GM12878 (cell line): ENCODE results near the gene DMWD. TPM values are rescaled to one million over a fixed set of nuclear protein-coding genes. Genes with fewer than 3 reads are reported as not detected.

Experiments
- ATF3 ChIP-seq: IDR thresholded peaks from 2 replicates; pipeline ENCODE4 v1.6.1; 2011; ENCODE audit warnings: low read depth, mild to moderate bottlenecking, low read length, moderate library complexity, borderline replicate concordance; ENCODE audit errors: extremely low read depth
- BRCA1 ChIP-seq: IDR thresholded peaks from 2 replicates; pipeline ENCODE4 v1.6.1; 2011; ENCODE audit warnings: low read depth, low read length, improper control_type of control experiment
- CREM ChIP-seq: IDR thresholded peaks from 2 replicates; pipeline ENCODE4 v1.6.1; 2014; ENCODE audit warnings: antibody characterized with exemption, low read depth
- EED ChIP-seq: sonication (generic); IDR thresholded peaks from 2 replicates; pipeline ENCODE4 v1.6.1; 2016; ENCODE audit warnings: antibody characterized with exemption, low read depth
- EP300 ChIP-seq, 2 experiments: fragments of 150-350 bp in 1 of 2; IDR thresholded peaks; 2 replicates each; pipeline ENCODE4 v1.6.1; 2011 to 2012; ENCODE audit warnings: low read depth in 2 of 2, low read length in 2 of 2, borderline replicate concordance in 1 of 2, improper control_type of control experiment in 1 of 2, inconsistent platforms in 1 of 2; ENCODE audit not compliant: control insufficient read depth in 1 of 2
- ETV6 ChIP-seq, 2 experiments: fragments of 450-650 bp in 1 of 2; IDR thresholded peaks in 1 of 2; conservative IDR thresholded peaks in 1 of 2; 2 replicates each; pipeline ENCODE4 v1.6.1; 2014; ENCODE audit warnings: antibody characterized with exemption in 1 of 2, borderline replicate concordance in 1 of 2, low read depth in 1 of 2, mild to moderate bottlenecking in 1 of 2, moderate library complexity in 1 of 2
- FOXM1 ChIP-seq: IDR thresholded peaks from 2 replicates; pipeline ENCODE4 v1.6.1; 2012; ENCODE audit warnings: low read depth, mild to moderate bottlenecking, inconsistent platforms, low read length, moderate library complexity
- LARP7 ChIP-seq: fragments of 450-650 bp; IDR thresholded peaks from 2 replicates; pipeline ENCODE4 v1.6.1; 2017; ENCODE audit warnings: mild to moderate bottlenecking
- MEF2B ChIP-seq: fragments of 450-650 bp; IDR thresholded peaks from 2 replicates; pipeline ENCODE4 v1.6.1; 2018; ENCODE audit warnings: mild to moderate bottlenecking, moderate library complexity; ENCODE audit not compliant: partially characterized antibody, poor library complexity, severe bottlenecking
- MYC ChIP-seq: IDR thresholded peaks from 2 replicates; pipeline ENCODE4 v1.6.1; 2011; ENCODE audit warnings: mild to moderate bottlenecking, low read length, moderate library complexity, inconsistent platforms; ENCODE audit not compliant: insufficient read depth, insufficient replicate concordance, insufficient read length, severe bottlenecking
- NBN ChIP-seq: fragments of 450-650 bp; IDR thresholded peaks from 2 replicates; pipeline ENCODE4 v1.6.1; 2016
- NR2C2 ChIP-seq: IDR thresholded peaks from 2 replicates; pipeline ENCODE4 v1.6.1; 2011; ENCODE audit warnings: borderline replicate concordance, low read depth; ENCODE audit not compliant: control insufficient read depth, insufficient read length
- PAX5 ChIP-seq: IDR thresholded peaks from 2 replicates; pipeline ENCODE4 v1.6.1; 2011; ENCODE audit warnings: low read depth, low read length, borderline replicate concordance
- PRDM15 ChIP-seq: fragments of 450-650 bp; formaldehyde crosslinking; IDR thresholded peaks from 2 replicates; pipeline ENCODE4 v1.4.0; 2020; ENCODE audit warnings: mild to moderate bottlenecking, moderate library complexity
- RB1 ChIP-seq: fragments of 450-650 bp; formaldehyde crosslinking; IDR thresholded peaks from 2 replicates; pipeline ENCODE4 v1.6.1; 2017; ENCODE audit warnings: mild to moderate bottlenecking, borderline replicate concordance
- RELA ChIP-seq: fragments of 450-650 bp; IDR thresholded peaks from 2 replicates; pipeline ENCODE4 v1.8.0; 2014; ENCODE audit warnings: borderline replicate concordance; ENCODE audit not compliant: partially characterized antibody
- SMAD5 ChIP-seq: IDR thresholded peaks from 2 replicates; pipeline ENCODE4 v1.6.1; 2016; ENCODE audit warnings: antibody characterized with exemption, low read depth
- SUPT20H ChIP-seq: IDR thresholded peaks from 2 replicates; pipeline ENCODE4 v1.6.1; 2011; ENCODE audit warnings: low read depth, mild to moderate bottlenecking, low read length, moderate library complexity, borderline replicate concordance; ENCODE audit not compliant: control insufficient read depth
- TAF1 ChIP-seq: IDR thresholded peaks from 2 replicates; pipeline ENCODE4 v1.6.1; 2011; ENCODE audit warnings: mild to moderate bottlenecking, low read depth, low read length, borderline replicate concordance
- YY1 ChIP-seq: IDR thresholded peaks from 2 replicates; pipeline ENCODE4 v1.6.1; 2011; ENCODE audit warnings: low read depth, mild to moderate bottlenecking, low read length
- ZBED1 ChIP-seq: IDR thresholded peaks from 2 replicates; pipeline ENCODE4 v1.6.1; 2016; ENCODE audit warnings: borderline replicate concordance
- ZNF274 ChIP-seq: IDR thresholded peaks from one replicate; pipeline ENCODE4 v1.8.0; 2011; ENCODE audit not compliant: insufficient read length, insufficient read depth
- polyA plus RNA-seq, 11 experiments: library from polyadenylated mRNA; depleted of rRNA in 4 of 11; unstranded in 6 of 11; stranded (reverse) in 5 of 11; fragments of >200 nt; fragmentation: Nextera tagmentation in 4 of 11; fragmentation: Illumina TruSeq in 1 of 11; extraction: Ambion mirVana in 4 of 11; extraction: Trizol in 1 of 11; gene quantifications; 1 replicate in 1 of 11; 2 replicates in 10 of 11; pipeline versions ENCODE4 v1.2.1 to v1.2.3, GENCODE V29; 2011 to 2016; ENCODE audit warnings: inconsistent platforms in 2 of 11, missing spikeins in 2 of 11, low read depth in 1 of 11
- total RNA-seq, 4 experiments: library from RNA; depleted of rRNA in 3 of 4; stranded (reverse); fragments of >200 nt in 3 of 4; fragmentation: Illumina TruSeq in 1 of 4; extraction: Trizol in 1 of 4; gene quantifications; 2 replicates each; pipeline versions ENCODE4 v1.2.1 to v1.2.3, GENCODE V29; 2013 to 2021
- TF ChIP-seq, protein P1 (sequence below): IDR thresholded peaks from 2 replicates; pipeline ENCODE4 v1.6.1; 2012; ENCODE audit warnings: low read depth, low read length, improper control_type of control experiment
- TF ChIP-seq, protein P2 (sequence below): fragments of 450-650 bp; IDR thresholded peaks from 2 replicates; pipeline ENCODE4 v1.6.1; 2016; ENCODE audit warnings: mild to moderate bottlenecking

The DMWD gene
- total and polyA plus RNA-seq, 10 of the 15 experiments (the other 5 are each of a cell fraction or from before 2014, with no cell fraction given) = 3.5 to 56.0 (median 11.6) TPM

GRCh38 chr19:45817010-45817724 is 24.5 kb upstream of the DMWD start (continued):
- TF ChIP-seq ATF3 = peak; percentile 89; the same call in 1 of the 2 replicates
- TF ChIP-seq NR2C2 = no peak
- TF ChIP-seq CREM = peak; percentile 34; the same call in 1 of the 2 replicates
- TF ChIP-seq SUPT20H = no peak
- no peak for TF ChIP-seq SMAD5
- no peak for TF ChIP-seq MEF2B
- peak; percentile 80 for TF ChIP-seq YY1
- TF ChIP-seq PRDM15 (CRISPR knock-in tag) = no peak
- no peak for TF ChIP-seq BRCA1
- TF ChIP-seq TAF1 = no peak
- TF ChIP-seq, protein P1, sequence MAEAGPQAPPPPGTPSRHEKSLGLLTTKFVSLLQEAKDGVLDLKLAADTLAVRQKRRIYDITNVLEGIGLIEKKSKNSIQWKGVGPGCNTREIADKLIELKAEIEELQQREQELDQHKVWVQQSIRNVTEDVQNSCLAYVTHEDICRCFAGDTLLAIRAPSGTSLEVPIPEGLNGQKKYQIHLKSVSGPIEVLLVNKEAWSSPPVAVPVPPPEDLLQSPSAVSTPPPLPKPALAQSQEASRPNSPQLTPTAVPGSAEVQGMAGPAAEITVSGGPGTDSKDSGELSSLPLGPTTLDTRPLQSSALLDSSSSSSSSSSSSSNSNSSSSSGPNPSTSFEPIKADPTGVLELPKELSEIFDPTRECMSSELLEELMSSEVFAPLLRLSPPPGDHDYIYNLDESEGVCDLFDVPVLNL = 0 out of 2 replicates have a peak, but pooled peaks have one; percentile 24
- TF ChIP-seq ZBED1 = no peak
- no peak for TF ChIP-seq RELA
- peak; percentile 72 for TF ChIP-seq FOXM1
- TF ChIP-seq ZNF274 = no peak
- no peak for TF ChIP-seq ETV6 (conservative IDR thresholded peaks at IDR 0.05 in 1 of 2, IDR thresholded peaks at IDR 0.05 in 1 of 2; ENCODE audit: borderline replicate concordance in 1 of 2, low read depth in 1 of 2)
- TF ChIP-seq EED = no peak
- no peak for TF ChIP-seq PAX5
- no peak for TF ChIP-seq LARP7
- TF ChIP-seq EP300 (IDR thresholded peaks at IDR 0.05; ENCODE audit: borderline replicate concordance in 1 of 2, control insufficient read depth in 1 of 2, low read depth in 2 of 2, low read length in 2 of 2) = no peak
- peak; percentile 72; the same call in 1 of the 2 replicates for TF ChIP-seq NBN
- TF ChIP-seq, protein P2, sequence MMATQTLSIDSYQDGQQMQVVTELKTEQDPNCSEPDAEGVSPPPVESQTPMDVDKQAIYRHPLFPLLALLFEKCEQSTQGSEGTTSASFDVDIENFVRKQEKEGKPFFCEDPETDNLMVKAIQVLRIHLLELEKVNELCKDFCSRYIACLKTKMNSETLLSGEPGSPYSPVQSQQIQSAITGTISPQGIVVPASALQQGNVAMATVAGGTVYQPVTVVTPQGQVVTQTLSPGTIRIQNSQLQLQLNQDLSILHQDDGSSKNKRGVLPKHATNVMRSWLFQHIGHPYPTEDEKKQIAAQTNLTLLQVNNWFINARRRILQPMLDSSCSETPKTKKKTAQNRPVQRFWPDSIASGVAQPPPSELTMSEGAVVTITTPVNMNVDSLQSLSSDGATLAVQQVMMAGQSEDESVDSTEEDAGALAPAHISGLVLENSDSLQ = no peak
- TF ChIP-seq MYC = no peak
- TF ChIP-seq RB1 = peak; percentile 57; the same call in 1 of the 2 replicates
